Measurements from ENCODE around the gene CDHR4.

CDHR4 gene

GRCh38 chr3:49788056-49788455 lies 11.6 kb downstream of the CDHR4 start:
- Histone ChIP-seq H2AFZ (ENCODE audit: low read length) (no peak overlapping the region), H3K4me2 (ENCODE audit: low read depth, low read length) (no peak overlapping the region), H3K4me3 (ENCODE audit: low read length) (no peak overlapping the region), H4K20me1 (ENCODE audit: insufficient read depth, low read length) (no peaks in the 10 kb centered on the region), H3K36me3 (replicated peaks; ENCODE audit: insufficient read depth, low read length) (no peaks in the 10 kb centered on the region), H3K4me1 (ENCODE audit: low read length) (peaks cover 6% of the 10 kb centered on the region), H3K9me3 (replicated peaks; ENCODE audit: insufficient read depth, low read length) (no peaks in the 10 kb centered on the region), H3K9ac (ENCODE audit: low read length) (no peak overlapping the region), H3K9me2 (replicated peaks; ENCODE audit: insufficient read depth, low read length) (no peaks in the 10 kb centered on the region), H3K27ac (ENCODE audit: low read length) (no peak overlapping the region), H3K79me2 (ENCODE audit: low read length) (peaks cover 32% of the 10 kb centered on the region), H3K27me3 (replicated peaks; ENCODE audit: insufficient read depth, low read length) (no peaks in the 10 kb centered on the region; the same call in 1 of the 2 replicates), H3F3A (ENCODE audit: insufficient read depth, low read length) (no peaks in the 10 kb centered on the region)
- TF ChIP-seq CTCF (IDR thresholded peaks at IDR 0.05; ENCODE audit: low read length) (no peak), EZH2 (optimal IDR thresholded peaks at IDR 0.05; ENCODE audit: low read depth, low read length) (no peak), EZH2phosphoT487 (IDR thresholded peaks at IDR 0.05; ENCODE audit: low read length) (no peak)
- no peak for DNase-seq

GRCh38 chr3:49787536-49787935 lies 12.1 kb downstream of the CDHR4 start:
- H3K9ac ChIP-seq (ENCODE audit: low read length): no peak overlapping the region

GRCh38 chr3:49787182-49787464 lies 12.6 kb downstream of the CDHR4 start:
- DNase-seq: no peak
- TF ChIP-seq EZH2phosphoT487 (IDR thresholded peaks at IDR 0.05; ENCODE audit: low read length) (no peak), EZH2 (optimal IDR thresholded peaks at IDR 0.05; ENCODE audit: low read depth, low read length) (no peak), CTCF (IDR thresholded peaks at IDR 0.05; ENCODE audit: low read length) (no peak)
- Histone ChIP-seq H3K79me2 (ENCODE audit: low read length) (peaks cover 40% of the 10 kb centered on the region), H3K27me3 (replicated peaks; ENCODE audit: insufficient read depth, low read length) (no peaks in the 10 kb centered on the region; the same call in 1 of the 2 replicates), H3K9me2 (replicated peaks; ENCODE audit: insufficient read depth, low read length) (no peaks in the 10 kb centered on the region), H3F3A (ENCODE audit: insufficient read depth, low read length) (no peaks in the 10 kb centered on the region), H3K9me3 (replicated peaks; ENCODE audit: insufficient read depth, low read length) (no peaks in the 10 kb centered on the region), H3K4me3 (ENCODE audit: low read length) (peak overlapping the region; percentile 79), H3K27ac (ENCODE audit: low read length) (no peak overlapping the region), H3K4me2 (ENCODE audit: low read depth, low read length) (peak overlapping the region; percentile 97), H4K20me1 (ENCODE audit: insufficient read depth, low read length) (no peaks in the 10 kb centered on the region), H2AFZ (ENCODE audit: low read length) (peak overlapping the region; percentile 90), H3K4me1 (ENCODE audit: low read length) (peaks cover 6% of the 10 kb centered on the region), H3K36me3 (replicated peaks; ENCODE audit: insufficient read depth, low read length) (no peaks in the 10 kb centered on the region), H3K9ac (ENCODE audit: low read length) (peak overlapping the region; percentile 92)

More at GRCh38 chr3:49787536-49787935, 12.1 kb downstream of the CDHR4 start:
- Histone ChIP-seq H3F3A (ENCODE audit: insufficient read depth, low read length) (no peaks in the 10 kb centered on the region), H3K4me2 (ENCODE audit: low read depth, low read length) (peak overlapping the region; percentile 97; the same call in 1 of the 2 replicates), H2AFZ (ENCODE audit: low read length) (peak overlapping the region; percentile 90; the same call in 1 of the 2 replicates), H3K9me2 (replicated peaks; ENCODE audit: insufficient read depth, low read length) (no peaks in the 10 kb centered on the region), H3K79me2 (ENCODE audit: low read length) (peaks cover 36% of the 10 kb centered on the region), H4K20me1 (ENCODE audit: insufficient read depth, low read length) (no peaks in the 10 kb centered on the region), H3K4me3 (ENCODE audit: low read length) (no peak overlapping the region), H3K27ac (ENCODE audit: low read length) (no peak overlapping the region), H3K4me1 (ENCODE audit: low read length) (peaks cover 6% of the 10 kb centered on the region), H3K36me3 (replicated peaks; ENCODE audit: insufficient read depth, low read length) (no peaks in the 10 kb centered on the region), H3K9me3 (replicated peaks; ENCODE audit: insufficient read depth, low read length) (no peaks in the 10 kb centered on the region), H3K27me3 (replicated peaks; ENCODE audit: insufficient read depth, low read length) (no peaks in the 10 kb centered on the region; the same call in 1 of the 2 replicates)
- TF ChIP-seq CTCF (IDR thresholded peaks at IDR 0.05; ENCODE audit: low read length): no peak
- TF ChIP-seq EZH2phosphoT487 (IDR thresholded peaks at IDR 0.05; ENCODE audit: low read length): no peak
- no peak for TF ChIP-seq EZH2 (optimal IDR thresholded peaks at IDR 0.05; ENCODE audit: low read depth, low read length)
- no peak for DNase-seq

Measured in MM.1S (cell line).